Hematopoietic multipotent progenitor cell (in vitro differentiated cells): Measurements from ENCODE around the gene NPTN. TPM values are rescaled to one million over a fixed set of nuclear protein-coding genes. Genes with fewer than 3 reads are reported as not detected.
A peak's percentile ranks its signal among the peaks of the same experiment; 100 is the strongest.
"Not testable (repeated sequence)": the region's sequence is repeated elsewhere in the genome, so short reads cannot be mapped to it uniquely, and the experiment has no call there.

Experiments
- DNase-seq, 3 donors: peaks; one replicate each; pipeline ENCODE4 v3.0.0-alpha.2; 2011 to 2015; ENCODE audit warnings: low read depth in 2 of 3, low spot score in 2 of 3
- total RNA-seq: library from RNA; depleted of rRNA; stranded (reverse); fragments of >200 nt; gene quantifications from one replicate; pipeline ENCODE4 v1.2.3, GENCODE V29; 2012

NPTN gene
- total RNA-seq, result 24.5 TPM

DNA sequence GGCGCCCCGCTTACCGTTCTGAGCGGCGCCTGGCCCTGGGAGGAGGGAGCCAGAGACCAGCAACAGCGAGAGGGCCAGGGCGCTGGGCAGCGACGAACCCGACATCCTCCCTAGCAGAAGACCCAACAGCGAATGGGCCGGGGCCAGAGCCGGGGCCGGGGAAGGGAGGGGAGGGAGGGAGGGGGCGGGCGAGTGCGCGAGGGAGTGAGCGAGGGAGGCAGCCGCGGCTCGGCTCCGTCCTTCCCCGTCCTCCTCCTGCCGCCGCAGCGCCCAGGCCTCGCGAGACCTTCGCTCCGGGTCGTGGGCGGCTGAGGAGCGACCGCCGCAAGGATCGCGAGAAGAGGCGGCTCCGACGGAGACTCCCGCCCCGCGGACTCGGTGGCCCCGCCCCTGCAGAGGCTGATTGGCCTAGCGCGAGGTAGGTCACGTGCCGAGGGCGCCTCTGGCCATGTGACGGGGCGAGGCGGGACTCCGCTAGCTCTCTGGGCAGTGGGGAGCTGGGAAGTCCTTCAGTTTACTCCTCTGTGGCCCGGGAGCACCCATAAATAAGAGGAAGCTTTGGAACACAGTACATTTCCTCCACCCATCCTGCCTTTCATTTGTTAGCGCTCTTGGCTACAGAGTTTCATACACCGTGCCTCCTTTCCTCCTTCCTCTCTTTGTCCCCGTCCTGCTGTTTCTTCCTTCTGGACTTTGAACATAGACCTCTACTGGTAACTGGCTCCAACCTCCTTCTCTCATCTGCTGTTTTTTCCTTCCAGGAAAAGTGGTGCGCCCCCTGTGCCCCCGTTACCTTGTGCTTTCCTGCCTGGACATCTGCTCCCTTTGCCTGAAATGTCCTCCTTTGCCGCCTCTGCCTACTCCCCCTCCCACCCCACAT lies at the start of gene NPTN:
Gene NPTN, minus strand, starts transcription at position 279 of the 880 bp plus-strand sequence. Its CDS starts 174 bp downstream, at position 105.
- DNase-seq, result peak; percentile 83 to 97 (median 97)

DNA sequence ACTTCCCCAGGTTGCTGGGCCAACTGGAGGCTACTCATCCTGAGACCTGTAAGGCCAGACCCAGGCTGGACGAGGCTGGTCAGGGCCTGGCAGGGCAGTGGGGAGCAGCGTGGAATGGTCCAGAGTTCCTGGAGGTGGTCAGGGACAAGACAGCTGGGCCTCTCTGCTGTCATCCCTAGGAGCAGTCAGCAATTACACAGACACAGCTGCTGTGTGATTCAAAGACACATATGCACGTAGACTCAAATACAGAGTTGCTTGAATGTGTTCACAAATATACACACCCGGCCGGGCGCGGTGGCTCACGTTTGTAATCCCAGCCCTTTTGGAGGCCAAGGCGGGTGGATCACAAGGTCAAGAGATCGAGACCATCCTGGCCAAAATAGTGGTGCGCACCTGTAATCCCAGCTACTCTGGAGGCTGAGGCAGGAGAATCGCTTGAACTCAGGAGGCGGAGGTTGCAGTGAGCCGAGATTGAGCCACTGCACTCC lies 49.5 kb upstream of the NPTN start:
- no peak for DNase-seq

DNA sequence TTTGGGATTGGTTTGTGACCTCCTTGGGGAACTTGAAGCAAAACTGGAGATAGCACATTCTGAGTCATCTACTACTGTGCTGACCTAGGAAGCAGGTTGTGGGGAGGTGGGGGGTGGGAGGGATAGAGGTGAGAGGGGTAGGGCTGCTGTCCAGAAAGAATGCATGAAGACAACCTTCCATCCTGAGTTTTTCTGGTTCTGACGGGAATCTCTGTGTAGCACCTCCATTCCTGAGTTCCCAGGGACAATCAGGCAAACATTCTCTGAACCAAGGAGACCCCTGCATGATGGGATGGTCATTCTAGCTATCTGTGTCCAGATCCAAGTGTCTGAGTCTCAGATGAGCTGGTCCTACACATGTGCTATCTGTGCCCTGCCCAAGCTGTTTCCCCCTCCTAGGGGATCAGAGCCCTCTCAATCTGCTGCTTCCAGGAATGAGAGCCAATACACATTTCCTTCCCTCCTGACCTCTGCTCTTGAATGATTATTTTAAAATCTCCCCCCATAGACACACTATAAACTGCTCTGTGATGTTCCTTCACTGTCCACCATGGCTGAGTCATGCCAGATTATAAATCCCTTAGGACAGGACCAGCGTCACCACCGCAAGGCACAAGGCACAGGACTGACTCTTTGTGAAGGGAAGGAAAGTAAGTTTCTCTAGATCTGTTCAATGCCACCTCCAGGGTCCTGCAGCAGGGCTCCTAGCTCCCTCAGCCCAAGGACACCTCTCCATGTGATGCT lies 48.8 kb upstream of the NPTN start:
- DNase-seq, result no peak

DNA sequence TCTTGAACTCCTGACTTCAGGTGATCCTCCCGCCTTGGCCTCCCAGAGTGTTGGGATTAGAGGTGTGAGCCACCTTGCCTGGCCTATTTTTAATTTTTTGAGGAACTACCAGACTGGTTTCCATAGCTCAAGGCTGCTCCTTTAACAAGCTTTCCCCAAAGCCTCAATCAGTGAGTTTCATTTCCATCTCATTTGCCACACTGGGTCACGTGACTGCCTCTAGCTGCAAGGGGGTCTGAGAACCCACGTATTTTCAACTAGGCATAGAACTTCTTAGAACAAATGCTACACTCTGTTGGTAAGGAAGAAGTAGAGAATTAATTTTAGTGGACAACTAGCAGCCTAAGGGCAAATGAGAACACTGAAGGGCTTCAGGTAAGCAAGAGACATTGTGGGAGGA lies 47.9 kb upstream of the NPTN start:
- peak in 1 of 3 donors; percentile 38 for DNase-seq

DNA sequence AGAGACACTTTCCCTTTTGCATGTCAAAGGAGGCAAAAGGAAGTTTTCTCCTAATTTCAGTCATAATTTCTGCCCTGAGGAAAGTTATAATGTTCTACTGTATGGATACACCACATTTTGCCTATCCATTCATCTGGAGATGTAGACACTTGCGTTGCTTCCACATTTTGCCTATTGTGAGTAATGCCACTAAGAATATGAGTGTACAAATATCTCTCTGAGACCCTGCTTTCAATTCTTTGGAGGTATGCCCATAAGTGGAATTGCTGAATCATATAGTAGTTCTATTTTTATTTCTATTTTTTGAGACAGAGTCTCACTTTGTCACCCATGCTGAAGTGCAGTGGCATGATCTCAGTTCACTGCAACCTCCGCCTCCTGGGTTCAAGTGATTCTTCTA lies 47.4 kb upstream of the NPTN start:
- DNase-seq, result peak in 1 of 3 donors; percentile 54

DNA sequence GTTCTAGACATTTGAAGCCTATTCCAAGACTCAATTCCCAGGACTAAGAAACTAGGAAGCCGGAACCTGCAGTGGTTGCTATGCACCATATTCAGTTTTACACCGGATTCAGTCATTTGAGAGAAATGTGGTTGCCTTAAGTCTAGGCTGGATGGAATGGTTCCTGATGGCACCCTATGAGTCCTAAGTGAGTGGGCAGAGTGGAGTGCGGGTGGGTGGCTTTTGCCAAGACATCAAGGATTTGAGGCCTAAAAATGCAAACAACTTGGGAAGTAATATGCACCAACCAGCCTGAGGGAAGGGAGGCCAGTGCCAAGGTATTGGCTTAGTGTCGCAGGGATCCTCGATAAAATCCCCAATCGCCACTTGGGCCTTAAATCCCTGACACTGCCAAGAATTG lies 46.8 kb upstream of the NPTN start:
- DNase-seq, result no peak

DNA sequence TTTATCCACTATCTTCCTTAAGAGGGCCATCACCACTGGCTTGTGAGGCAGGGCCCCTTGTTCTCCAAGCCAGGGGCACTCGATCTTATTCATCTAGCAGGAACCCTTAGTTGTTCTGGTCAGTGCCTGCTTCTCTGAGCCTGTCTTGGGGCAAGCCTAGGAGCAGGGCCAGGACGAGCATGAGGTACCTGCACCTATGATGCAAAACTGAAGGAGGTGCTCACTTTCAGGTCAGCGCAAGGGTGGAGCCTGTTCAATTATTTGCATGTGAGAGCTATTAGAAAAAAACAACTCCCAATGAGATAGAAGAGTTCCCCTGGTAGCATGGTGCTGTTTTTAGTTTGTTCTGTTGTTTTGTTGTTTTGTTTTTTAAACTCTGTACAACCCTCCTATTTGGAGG lies 46.0 kb upstream of the NPTN start:
- no peak for DNase-seq

DNA sequence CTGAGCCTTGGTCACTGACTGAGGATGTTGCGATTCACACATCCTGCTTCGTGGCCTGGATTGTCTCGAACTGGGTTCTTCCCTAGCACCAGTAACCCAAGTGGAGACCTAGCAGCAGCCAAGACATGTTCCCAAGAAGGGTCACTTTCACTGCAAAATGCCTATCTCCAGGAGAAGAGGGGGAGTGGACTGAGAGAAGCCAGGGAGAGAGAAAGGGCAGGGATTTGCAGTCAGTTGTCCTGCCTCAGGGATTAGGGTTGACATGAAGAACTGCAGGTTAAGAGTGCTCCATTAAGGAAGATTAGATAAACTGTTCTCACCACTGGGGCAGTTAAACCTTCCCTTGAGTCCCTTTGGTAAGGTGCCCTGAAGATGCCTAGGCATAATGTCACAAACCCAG lies 45.3 kb upstream of the NPTN start:
- no peak for DNase-seq

DNA sequence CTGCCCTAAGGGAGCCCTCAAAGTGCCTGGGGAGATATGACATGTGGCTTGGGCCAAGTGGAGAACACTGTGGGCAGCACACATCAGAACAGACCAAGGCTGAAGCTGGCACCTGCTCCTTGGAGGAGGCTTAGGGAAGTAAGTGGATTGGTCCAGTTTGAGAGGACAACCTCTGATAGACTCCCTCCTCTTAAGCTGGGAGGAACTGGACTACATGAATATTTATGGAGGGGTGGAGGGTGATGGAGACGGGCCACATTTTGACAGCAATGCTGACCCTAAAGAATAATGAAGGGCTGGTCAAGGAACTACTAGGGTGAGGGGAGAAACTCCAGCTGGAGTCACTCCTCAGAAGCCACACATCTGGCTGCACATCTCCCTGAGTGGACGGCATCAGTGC lies 44.5 kb upstream of the NPTN start:
- DNase-seq, result no peak

DNA sequence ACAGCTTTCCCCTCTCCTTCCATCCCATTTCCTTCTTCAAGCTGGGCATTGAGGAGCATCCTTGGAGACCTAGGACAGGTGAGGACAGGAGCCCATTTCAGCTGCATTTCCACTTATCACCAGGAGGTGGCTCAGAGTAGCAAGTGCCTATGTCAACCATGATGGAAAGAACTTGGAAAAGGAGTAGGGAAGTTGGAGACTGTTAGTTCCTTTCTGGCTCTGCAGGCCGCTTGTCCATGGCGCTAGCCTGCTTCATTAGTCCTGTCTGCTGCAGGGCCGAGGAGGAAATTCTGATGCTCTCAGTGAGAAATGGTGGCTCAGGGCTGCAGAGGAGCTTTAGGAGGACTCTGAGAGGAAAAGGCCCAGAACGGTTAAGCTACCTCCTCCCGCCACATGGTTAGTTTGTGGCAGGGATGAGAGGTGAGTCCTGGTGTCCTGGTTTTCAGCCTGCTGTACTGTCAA lies 44.0 kb upstream of the NPTN start:
- peak in 1 of 3 donors; percentile 52 for DNase-seq

DNA sequence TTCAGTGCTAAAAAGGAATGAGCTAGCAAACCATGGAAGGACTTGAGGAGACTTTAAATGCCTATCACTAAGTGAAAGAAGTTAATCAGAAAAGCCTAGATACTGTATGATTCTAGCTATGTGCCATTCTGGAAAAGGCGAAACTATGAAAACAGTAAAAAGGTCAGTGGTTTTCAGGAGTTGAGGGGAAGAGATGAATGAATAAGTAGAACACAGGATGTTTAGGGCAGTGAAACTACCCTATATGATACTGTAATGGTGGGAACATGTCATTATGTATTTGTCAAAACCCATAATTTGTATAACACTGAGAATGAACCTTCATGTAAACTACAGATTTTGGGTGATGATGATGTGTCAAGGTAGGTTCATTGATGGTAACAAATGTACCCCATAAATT lies 41.4 kb upstream of the NPTN start:
- no peak for DNase-seq

DNA sequence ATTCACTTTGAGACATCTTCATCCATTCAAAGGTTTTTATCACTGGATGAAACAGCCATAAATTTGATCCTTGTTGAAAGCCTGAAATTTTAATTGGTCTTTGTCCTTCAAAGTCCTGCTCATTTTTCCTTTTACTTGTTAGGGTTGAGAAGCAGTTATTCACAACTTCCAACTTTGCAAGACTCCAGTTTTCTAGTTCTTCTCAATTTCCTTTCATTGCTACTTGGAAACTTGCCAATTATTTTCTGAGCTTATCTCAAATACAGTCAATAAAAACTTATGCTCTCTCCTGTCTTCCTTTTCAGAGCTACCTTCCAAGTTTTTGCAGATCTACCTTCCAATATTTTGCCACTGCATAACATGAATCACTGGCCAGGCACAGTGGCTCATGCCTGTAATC lies 27.3 kb upstream of the NPTN start:
- DNase-seq, result no peak

DNA sequence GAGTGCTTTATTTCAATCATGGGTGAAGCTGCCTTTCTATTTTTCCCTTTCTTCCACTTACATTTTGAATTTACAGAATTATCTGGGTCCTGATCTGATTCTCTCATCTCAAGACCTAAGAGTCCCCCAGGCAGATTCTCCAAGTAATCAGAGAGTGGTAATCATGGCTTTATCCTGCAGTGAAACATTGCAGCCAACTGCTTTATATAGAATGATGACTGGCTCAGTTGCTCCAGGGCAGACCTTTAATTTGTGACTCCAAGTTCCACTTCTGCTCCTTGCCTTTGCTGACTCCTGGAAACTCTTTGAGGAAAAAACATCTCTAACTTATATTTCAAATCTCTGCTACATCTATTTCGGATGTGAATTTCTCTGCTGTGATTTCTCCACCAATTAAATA lies 25.5 kb upstream of the NPTN start:
- DNase-seq, result no peak

DNA sequence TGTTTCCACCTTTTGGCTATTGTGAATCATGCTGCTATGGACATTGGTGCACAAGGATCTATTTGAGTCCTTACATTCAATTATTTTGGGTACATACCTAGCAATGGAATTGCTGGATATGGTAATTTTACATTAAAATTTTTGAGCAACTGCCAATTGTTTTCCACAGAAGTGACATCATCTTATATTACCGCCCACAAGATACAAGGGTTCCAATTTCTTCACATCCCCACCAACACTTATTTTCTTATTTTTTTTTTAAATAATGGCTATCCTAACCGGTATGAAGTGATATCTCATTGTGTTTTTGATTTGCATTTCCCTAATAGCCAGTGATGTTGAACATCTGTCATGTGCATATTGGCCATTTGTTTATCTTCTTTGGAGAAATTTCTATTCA lies 22.5 kb upstream of the NPTN start:
- no peak for DNase-seq

DNA sequence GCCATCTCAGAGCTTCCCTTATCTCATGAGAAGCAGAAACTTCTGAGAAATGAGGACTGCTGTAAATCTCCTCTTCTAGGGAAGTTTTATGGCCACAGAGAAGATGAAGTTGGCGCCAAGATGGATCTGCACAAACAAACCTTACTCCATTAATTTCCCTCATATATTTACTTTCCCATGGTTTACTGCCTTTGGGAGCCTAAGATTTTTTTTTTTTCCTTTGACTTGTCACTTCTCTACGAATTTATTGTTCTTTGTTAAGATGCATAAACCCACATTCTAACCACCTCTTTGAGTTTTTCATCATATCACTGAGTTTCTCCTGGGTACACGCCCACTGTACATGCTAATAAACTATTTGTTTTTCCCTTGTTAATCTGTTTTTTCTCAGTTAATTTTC lies 21.5 kb upstream of the NPTN start:
- DNase-seq, result no peak

DNA sequence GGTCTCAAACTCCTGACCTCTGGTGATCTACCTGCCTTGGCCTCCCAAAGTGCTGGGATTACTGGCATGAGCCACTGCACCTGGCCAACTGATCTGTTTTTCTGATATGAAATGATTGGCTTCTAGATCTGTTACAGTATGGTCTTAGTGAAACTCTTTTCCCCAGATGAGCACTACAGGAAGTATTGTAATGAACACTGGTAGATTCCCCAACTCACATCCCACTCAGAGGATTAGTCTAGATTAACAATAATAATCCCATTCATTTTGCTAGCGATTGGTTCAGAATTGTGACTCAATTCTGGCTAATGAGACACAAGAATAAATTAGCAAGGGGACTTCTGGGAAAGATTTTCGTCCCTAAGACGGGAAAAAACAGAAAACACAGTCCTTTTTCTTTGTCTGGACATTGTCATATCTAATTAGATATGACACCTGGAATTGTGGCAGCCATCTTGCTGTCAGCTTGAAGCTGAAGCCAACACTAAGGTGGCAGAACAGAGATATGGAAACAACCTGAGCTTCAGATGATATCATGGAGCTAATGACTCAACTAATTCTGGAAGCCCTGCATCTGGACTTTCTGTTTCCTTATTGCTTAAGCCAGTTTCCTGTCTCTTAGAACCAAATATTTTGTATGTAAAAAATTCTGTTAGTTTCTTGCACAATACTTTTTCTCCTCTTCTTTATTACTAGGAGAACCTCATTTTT lies 17.4 kb upstream of the NPTN start:
- DNase-seq, result peak in 2 of 3 donors; percentile 75 to 86

DNA sequence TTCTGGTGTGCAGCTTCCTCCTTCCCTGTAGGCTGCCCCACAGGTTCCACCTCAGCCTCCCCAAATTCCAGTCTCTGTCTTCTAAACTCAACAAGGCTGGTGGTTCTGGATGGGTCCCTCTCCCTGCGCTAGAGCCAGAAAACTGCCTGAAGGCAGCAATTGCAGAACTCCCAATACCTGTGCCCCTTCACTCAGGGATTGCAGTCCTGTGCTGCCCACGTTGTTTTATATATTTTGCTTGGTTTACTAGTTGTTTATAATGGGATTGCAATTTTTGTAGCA lies 14.8 kb upstream of the NPTN start:
- no peak for DNase-seq

DNA sequence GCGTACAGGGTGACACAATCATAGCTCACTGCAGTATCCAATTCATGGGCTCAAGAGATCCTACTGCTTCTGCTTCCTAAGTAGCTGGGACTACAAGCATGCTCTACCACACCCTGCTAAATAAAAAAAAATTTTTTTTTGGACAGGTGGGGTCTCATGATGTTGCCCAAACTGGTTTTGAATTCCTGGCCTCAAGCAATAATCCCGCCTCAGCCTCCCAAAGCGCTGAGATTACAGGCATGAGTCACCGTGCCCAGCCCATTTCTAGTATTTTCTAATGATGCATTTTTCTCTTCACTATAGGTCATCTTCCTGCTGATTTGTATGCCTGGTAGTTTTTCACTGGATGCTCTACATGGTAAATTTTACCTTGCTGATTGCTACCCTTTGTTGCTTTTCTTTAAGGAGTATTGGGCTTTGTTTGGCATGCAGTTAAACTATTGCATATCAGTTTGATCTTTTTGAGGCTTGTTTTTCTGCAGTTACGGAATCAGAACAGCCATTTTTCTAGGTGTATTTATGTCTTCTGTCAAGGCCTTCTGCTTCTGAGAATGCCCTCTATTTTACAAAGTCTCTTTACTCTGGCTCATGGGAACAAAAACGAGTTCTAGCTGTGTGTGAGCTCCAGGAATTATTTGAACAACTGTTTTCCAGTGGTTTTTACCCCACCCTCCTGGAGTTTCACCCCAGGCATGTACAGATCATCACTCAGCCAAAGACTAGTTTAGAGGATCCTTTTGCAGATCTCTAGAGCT lies 14.2 kb upstream of the NPTN start:
- no peak for DNase-seq

DNA sequence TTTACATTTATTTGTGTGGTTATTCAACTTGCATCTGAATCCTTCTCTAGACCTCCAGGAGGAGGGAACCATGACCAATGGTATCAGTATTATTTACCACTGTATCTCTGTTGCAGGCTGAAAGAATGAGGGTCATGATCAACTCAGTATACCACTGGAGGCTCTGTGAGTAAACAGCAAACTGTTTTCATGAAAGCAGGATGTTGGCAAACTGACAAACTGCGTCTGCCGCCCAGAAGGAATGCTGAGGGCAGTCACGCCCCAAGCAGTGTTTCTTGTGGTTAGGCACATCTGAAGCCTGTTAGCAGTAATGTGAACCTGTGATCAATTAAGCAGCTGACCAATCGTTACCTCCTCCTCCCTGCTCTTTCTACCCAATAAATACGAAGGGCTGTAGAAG lies 6.3 kb upstream of the NPTN start:
- DNase-seq, result not testable (repeated sequence)

DNA sequence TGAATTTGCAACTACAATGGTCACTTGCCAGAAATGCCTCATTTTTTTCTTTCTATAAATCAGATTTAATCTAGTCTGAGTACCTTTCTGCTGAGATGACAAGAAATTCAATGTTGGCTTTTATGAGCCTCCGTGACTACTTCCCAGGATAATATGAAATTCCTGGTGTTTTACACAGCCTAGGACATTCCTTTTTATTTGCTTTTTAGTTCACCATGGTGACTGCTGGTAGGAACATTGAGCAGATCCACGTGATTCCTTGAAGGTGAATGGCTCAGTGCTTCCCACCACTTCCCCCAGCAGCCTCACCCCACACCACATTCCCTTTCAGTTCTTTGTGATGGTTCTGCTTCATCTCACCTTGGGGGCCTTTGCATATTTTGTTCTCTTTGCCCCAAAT lies 4.3 kb upstream of the NPTN start:
- no peak for DNase-seq
